A673 (cell line): ENCODE results near the gene ADAMTS8. TPM values are rescaled to one million over a fixed set of nuclear protein-coding genes. Genes with fewer than 3 reads are reported as not detected.

ENCODE experiments used
- BruUV-seq: library from RNA; stranded (reverse); fragments of 400-500 nt; replicated peaks from 2 replicates; lab custom pipeline; 2021; lab: Mats Ljungman, UMichigan
- CTCF ChIA-PET: fragments of 300-600 bp; sonication (Branson Sonifier 250); formaldehyde crosslinking; loops from one replicate; lab custom pipeline; 2022; ENCODE audit warnings: antibody characterized with exemption; lab: Charles Lee
- POLR2A ChIA-PET: fragments of 300-600 bp; sonication (Branson Sonifier 250); formaldehyde crosslinking; loops from one replicate; lab custom pipeline; 2022; ENCODE audit warnings: antibody characterized with exemption; ENCODE audit not compliant: low non-redundant PET; lab: Charles Lee
- DNase-seq: peaks from one replicate; pipeline ENCODE4 v3.0.0-alpha.2; 2015; ENCODE audit warnings: low spot score
- H3K27ac ChIP-seq: fragments of 200-600 bp; sonication (generic); 2 replicates; pipeline ENCODE4 v1.5.1; 2016; ENCODE audit warnings: mixed run types, low read depth, mild to moderate bottlenecking, mixed read lengths, antibody characterized with exemption, low read length; ENCODE audit not compliant: poor library complexity, severe bottlenecking
- H3K27me3 ChIP-seq: fragments of 200-600 bp; sonication (generic); replicated peaks from 2 replicates; pipeline ENCODE4 v1.6.1; 2017; ENCODE audit warnings: mixed run types, low read depth, mild to moderate bottlenecking, mixed read lengths, antibody characterized with exemption, low read length; ENCODE audit not compliant: insufficient read depth, poor library complexity
- H3K36me3 ChIP-seq: fragments of 200-600 bp; sonication (generic); 2 replicates; pipeline ENCODE4 v1.6.1; 2016; ENCODE audit warnings: mixed run types, mild to moderate bottlenecking, mixed read lengths, antibody characterized with exemption, low read length; ENCODE audit not compliant: insufficient read depth, poor library complexity, severe bottlenecking
- H3K4me1 ChIP-seq: fragments of 200-600 bp; sonication (generic); 2 replicates; pipeline ENCODE4 v1.6.1; 2017; ENCODE audit warnings: mixed run types, mild to moderate bottlenecking, mixed read lengths, antibody characterized with exemption, low read length; ENCODE audit not compliant: insufficient read depth, poor library complexity, severe bottlenecking
- H3K4me3 ChIP-seq: fragments of 200-600 bp; sonication (generic); 2 replicates; pipeline ENCODE4 v1.5.1; 2016; ENCODE audit warnings: low read depth, mixed run types, mild to moderate bottlenecking, mixed read lengths, low read length; ENCODE audit not compliant: poor library complexity, severe bottlenecking
- H3K9me3 ChIP-seq: fragments of 200-600 bp; sonication (generic); 2 replicates; pipeline ENCODE4 v1.6.1; 2016; ENCODE audit warnings: mixed run types, low read depth, mild to moderate bottlenecking, mixed read lengths, antibody characterized with exemption, low read length; ENCODE audit not compliant: poor library complexity, severe bottlenecking
- EZH2 ChIP-seq: fragments of 200-600 bp; sonication (generic); IDR thresholded peaks from 2 replicates; pipeline ENCODE4 v1.6.1; 2017; ENCODE audit warnings: borderline replicate concordance, low read depth, mild to moderate bottlenecking, mixed read lengths, antibody characterized with exemption, low read length; ENCODE audit not compliant: poor library complexity, severe bottlenecking
- intact Hi-C: fragments of 100-400 bp; cut with micrococcal nuclease; formaldehyde crosslinking; loops from one replicate; pipeline ENCODE4 v1.10.0; 2022; ENCODE audit not compliant: unreplicated experiment
- total RNA-seq: library from RNA; stranded (reverse); gene quantifications from 2 replicates; pipeline ENCODE4 v1.2.3, GENCODE V29; 2021
- TF ChIP-seq, protein P1 (sequence below): fragments of 300-800, 200-600 bp; sonication (generic); conservative IDR thresholded peaks from 2 replicates; pipeline ENCODE4 v1.5.1; 2017; ENCODE audit warnings: low read depth, mild to moderate bottlenecking, antibody characterized with exemption, low read length, moderate library complexity, mixed read lengths

Gene ADAMTS8
- total RNA-seq, 1 experiment from 2014 or later = not detected

DNA sequence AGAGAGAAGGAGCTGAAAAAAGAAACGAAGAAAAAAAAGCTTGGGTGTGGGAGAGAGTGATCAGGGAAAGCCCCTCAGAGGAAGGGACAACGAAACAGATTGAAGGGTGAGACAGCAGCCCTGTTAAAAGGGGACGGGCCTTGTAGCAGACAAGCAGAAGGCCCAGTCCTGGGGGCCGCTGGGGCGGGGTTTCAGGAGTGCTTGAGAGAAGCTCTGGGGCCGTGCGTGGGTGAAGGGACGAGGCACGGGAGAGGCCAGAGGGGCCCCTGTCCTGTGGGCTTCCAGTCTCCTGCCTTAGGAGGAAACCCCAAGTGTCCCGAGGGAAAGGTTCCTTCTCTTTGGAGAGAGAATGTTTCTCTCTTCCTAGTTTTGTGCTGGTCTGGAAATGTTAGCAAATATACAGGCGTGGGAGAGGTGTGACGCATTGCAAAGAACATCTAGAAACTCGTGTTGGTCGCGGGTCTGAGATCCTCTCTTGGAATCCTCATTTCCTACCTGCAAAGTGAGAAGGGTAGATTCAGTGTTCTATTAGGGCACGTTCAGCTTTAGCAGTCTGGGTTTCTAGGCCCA lies 48.6 kb upstream of the ADAMTS8 start:
- H3K36me3 ChIP-seq = no peaks in the 10 kb centered on the region
- H3K27me3 ChIP-seq = no peaks in the 10 kb centered on the region
- no TSS peak for BruUV-seq
- peaks cover 41% of the 10 kb centered on the region for H3K4me1 ChIP-seq
- DNase-seq = no peak
- no peak overlapping the region for H3K4me3 ChIP-seq
- no peak overlapping the region for H3K27ac ChIP-seq
- intact Hi-C loops = no loop called here
- CTCF ChIA-PET = no interaction called here
- POLR2A ChIA-PET = no interaction called here
- no peaks in the 10 kb centered on the region for H3K9me3 ChIP-seq
- no peak for TF ChIP-seq EZH2
- TF ChIP-seq, protein P1, sequence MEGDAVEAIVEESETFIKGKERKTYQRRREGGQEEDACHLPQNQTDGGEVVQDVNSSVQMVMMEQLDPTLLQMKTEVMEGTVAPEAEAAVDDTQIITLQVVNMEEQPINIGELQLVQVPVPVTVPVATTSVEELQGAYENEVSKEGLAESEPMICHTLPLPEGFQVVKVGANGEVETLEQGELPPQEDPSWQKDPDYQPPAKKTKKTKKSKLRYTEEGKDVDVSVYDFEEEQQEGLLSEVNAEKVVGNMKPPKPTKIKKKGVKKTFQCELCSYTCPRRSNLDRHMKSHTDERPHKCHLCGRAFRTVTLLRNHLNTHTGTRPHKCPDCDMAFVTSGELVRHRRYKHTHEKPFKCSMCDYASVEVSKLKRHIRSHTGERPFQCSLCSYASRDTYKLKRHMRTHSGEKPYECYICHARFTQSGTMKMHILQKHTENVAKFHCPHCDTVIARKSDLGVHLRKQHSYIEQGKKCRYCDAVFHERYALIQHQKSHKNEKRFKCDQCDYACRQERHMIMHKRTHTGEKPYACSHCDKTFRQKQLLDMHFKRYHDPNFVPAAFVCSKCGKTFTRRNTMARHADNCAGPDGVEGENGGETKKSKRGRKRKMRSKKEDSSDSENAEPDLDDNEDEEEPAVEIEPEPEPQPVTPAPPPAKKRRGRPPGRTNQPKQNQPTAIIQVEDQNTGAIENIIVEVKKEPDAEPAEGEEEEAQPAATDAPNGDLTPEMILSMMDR = no peak

DNA sequence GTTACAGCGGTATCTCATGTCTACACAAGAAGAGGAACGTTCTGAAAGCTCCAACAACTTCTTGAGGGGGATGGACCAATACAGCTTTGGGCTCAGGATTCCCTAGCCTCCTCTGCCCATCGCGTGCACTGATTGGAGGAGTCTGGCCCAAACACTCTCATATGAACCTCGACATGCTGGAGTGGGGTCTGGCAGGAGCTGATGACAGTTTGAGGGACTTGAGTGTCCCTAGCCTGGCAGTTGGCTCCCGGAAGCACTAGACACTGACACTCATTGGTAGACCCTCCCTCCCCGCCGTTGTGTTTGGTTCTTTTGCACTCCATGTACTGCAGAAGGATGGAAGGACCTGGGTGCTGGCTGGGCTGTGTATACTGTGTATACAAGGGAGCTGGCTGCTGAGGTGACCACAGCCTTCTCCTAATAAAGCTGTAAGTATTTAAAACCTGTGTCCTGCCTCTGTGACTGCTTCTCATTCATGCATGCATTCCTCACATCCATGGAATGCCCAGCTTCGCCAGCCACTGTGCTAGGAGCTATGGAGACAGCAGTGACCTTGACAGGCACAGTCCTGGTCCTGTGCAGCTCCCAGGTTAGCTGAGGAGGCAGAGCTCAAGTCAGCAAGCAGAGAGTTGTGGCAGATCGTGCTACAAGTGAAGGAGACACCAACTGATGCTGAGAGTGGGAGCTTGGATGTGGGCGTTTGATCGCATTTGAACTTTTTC lies 48.0 kb upstream of the ADAMTS8 start:
- H3K27me3 ChIP-seq = no peaks in the 10 kb centered on the region

DNA sequence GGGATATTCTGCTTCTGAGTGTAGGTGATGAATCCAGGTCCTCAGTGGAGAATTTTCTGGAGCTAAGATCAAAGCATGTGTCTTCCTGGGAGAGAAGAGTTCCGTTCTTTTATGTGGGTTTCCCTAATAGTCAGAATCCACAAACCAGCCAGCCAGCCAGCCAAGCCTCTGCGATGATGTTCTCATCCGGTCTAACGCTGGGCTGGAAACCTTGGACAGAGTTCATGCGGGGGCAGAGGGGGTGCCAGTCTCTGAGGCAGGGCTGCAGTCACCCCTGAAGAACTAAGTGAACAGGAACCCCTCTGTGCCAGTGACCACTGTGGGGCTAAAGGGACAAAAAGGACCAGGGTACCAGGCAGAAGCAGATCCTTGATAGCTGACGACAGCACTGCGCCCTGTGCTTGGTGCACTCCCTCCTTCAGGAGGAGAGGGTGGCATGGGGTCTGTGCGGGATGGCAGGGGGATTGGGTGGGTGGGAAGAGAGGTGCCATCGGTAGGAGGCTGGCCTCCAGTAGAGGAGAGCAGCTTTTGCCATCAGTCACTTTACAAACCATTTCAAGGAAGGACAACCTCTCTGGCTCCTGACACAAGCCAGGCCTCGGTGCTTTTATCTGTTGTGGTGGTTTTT lies 47.1 kb upstream of the ADAMTS8 start:
- Histone ChIP-seq H3K27me3 (no peaks in the 10 kb centered on the region), H3K9me3 (no peaks in the 10 kb centered on the region), H3K27ac (no peak overlapping the region), H3K4me3 (no peak overlapping the region), H3K36me3 (no peaks in the 10 kb centered on the region), H3K4me1 (peaks cover 28% of the 10 kb centered on the region)
- no peak for DNase-seq
- TF ChIP-seq, protein P1 = no peak
- no peak for TF ChIP-seq EZH2
- intact Hi-C loops = no loop called here
- no TSS peak for BruUV-seq
- ChIA-PET CTCF (no interaction called here), POLR2A (no interaction called here)

More for the DNA sequence above, 48.0 kb upstream of the ADAMTS8 start:
- no peak for TF ChIP-seq EZH2
- TF ChIP-seq, protein P1 = no peak
- H3K4me3 ChIP-seq = no peak overlapping the region
- no peak for DNase-seq
- no TSS peak for BruUV-seq
- CTCF ChIA-PET = no interaction called here
- H3K36me3 ChIP-seq = no peaks in the 10 kb centered on the region
- peaks cover 35% of the 10 kb centered on the region for H3K4me1 ChIP-seq
- POLR2A ChIA-PET = interaction anchor here (0.6 kb wide), 1 partner anchor 73 kb away, joined by 3 read pairs; no protein-coding TSS in a partner anchor
- intact Hi-C loops = no loop called here
- H3K9me3 ChIP-seq = no peaks in the 10 kb centered on the region
- no peak overlapping the region for H3K27ac ChIP-seq
